Stimulated activated CD4-positive, alpha-beta T cell treated with anti-CD3 and anti-CD28 coated beads, Interleukin-2, amount 100 ng/mL, for 48 hours (primary cell): Measurements from ENCODE around the gene ADAMTS2.

Experiments used
- DNase-seq, 2 donors: peaks; one replicate each; pipeline ENCODE4 v3.0.0-alpha.2; 2020

ADAMTS2 gene

DNA sequence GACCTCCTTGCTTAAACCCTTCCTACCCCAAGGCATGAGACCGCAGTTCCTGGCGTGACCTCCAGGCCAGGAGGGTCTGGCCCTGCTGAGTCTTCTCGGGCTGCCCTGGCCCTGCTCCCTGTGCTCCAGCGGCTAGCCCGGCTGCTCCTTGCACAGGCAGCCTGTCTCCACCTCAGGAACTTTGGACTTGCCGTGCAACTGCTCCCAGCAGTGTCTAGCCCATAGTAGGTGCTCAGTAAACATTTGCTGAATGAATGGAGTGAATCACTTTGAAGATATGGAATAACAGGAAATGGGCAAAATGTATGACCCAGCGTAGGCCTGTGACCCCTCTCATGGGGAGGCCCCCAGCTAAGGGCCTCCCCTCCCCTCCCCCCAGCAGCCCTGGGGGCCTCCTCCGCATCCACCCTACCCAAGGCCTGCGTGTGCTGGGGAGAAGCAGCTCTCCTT lies 158.0 kb downstream of the ADAMTS2 start:
- DNase-seq = no peak

DNA sequence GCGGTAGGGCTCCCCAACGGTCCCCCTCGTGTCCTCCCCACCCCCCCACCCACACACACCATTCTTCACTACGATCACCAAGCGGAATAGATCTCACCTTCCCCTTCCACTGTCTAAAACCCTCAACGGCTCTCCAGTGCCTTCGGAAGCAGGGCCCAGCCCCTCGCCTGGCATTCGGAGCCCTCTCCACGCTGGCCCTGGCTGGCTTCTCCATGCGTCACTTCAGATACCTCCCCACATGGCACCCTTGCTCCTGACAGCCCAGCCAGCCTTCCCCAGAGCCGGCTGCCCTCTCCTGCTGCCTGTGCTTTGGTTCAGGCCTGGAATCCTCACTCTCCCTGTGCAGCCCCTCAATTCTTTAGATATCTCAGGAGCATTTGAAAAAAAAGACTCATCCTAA lies 158.5 kb downstream of the ADAMTS2 start:
- DNase-seq = no peak

DNA sequence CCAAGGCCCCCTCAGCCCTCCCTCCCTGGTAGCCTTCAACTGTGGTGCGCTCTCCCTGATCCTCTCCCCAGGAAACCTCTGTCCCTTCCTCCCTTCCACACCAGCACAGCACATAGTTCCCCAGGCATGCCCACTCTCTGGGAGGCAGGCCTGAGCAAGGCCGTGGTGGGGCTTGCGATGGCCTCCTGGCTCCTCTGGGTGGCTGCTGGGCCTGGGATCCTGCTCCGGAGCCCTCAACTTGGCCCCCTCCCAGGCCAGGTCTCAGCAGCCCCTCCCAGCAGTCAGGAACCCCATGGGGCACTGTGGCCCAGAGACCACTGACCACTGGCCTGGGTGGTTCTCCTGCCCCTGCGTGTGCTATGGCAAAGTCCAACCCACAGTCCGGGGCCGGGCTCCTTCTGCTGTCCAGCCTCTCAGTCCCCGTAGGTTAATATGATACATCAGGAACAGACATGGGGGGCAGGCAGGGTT lies 159.3 kb downstream of the ADAMTS2 start:
- no peak for DNase-seq

GRCh38 chr5:179185256-179185940 lies 159.9 kb downstream of the ADAMTS2 start:
- no peak for DNase-seq

DNA sequence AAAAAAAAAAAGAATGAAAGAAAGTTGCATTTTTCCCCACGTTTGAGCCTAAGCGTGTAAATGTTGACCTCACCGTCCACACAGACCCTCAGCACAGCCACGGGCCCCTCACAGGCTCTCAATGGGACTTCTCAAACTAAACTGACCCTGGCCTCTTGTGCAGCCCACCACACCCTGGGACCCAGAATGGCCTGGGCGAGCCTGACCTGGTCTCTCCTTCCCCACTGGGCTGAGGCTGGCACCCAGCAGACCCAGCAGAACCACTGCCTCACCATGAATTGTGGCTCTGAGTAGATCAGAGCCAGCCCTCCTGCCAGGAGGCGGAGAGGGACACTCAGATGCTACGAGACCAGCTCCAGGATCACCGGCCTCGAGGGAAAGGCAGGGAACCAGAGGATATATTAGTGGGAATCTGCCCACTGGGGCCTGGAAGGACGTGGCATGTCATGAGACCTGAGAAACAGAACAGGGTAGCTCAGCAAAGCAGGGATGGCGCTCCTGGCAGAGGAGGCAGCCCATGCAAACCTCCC lies 160.7 kb downstream of the ADAMTS2 start:
- DNase-seq = no peak

DNA sequence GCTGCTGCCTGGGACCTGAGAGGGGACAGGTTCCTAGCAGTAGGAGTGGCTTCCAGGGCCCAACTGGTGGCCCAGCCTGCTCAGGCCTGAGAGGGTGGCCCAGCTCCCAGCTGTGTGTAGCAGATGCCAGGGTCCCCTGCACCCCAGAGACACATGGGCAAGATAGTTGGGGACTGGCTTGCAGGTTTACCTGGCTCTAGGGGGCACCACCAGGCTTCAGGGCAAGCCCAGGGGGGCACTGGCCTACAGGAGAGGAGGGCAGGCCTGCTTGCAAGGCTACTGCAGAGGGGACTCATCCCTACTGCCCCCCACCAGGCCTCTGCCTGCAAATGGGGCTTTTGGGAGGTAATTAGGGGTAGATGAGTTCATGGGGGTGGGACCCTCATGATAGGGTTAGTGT lies 161.8 kb downstream of the ADAMTS2 start:
- DNase-seq = no peak

- DNase-seq = no peak
Measured at GRCh38 chr5:179182601-179183000, 162.7 kb downstream of the ADAMTS2 start.

DNA sequence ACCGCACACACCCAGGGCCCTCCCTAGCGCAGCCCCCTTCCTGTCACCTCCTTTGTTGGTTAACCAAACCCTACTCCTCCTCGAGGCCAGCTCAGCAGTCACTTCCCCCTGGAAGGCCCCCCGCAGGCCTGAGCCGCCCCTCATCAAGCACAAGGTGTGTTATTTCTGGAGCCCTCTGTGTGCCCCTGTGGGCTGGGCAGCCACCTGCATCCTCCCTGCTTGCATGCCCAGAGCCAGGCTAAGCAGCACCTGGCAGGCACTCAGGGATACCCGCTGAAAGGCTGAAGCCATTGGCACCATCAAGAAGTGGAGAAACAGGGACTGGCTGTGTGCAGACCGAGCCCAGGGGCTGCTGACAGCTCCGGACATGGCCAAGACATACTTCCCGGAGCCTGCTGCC lies 163.3 kb downstream of the ADAMTS2 start:
- DNase-seq = no peak

DNA sequence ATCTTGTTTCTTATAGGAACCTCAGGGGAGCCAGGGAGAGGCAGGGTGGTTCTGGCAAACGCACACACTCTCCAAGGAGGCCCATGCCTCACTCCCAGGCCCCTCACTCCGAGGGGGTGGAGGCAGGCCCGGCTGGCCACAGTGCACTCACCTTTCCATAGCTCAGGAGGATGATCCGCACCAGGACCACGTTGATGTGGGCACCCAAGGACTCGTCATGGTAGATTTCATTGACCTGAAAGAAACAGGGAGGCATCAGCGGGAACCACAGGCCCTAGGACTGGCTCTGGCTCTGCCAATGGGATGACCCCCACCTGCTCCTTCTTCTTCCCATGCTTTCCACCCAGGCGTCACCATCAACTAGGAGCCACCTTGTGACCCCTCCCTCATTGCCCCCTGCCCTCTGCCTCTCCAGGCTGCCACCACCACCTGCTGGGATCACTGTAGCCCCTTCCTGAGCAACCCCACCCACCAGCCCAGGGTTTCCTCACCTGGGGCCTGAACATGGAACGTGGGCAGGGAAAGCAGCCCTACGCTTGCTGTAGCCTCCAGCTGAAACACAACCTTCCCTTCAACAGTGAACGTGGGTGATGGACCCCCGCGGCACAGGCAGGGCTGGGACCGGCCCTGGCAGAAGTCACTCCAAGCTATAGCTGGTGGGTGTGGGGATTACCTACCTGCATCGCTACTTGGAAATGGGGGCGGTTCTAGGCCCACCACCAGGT lies 164.2 kb downstream of the ADAMTS2 start:
- DNase-seq = no peak

- no peak for DNase-seq
Measured at GRCh38 chr5:179180061-179180610, 165.1 kb downstream of the ADAMTS2 start.

- DNase-seq = no peak
Measured at GRCh38 chr5:179177711-179178575, 167.3 kb downstream of the ADAMTS2 start.

GRCh38 chr5:179176571-179177230 lies 168.6 kb downstream of the ADAMTS2 start:
- DNase-seq = no peak

DNA sequence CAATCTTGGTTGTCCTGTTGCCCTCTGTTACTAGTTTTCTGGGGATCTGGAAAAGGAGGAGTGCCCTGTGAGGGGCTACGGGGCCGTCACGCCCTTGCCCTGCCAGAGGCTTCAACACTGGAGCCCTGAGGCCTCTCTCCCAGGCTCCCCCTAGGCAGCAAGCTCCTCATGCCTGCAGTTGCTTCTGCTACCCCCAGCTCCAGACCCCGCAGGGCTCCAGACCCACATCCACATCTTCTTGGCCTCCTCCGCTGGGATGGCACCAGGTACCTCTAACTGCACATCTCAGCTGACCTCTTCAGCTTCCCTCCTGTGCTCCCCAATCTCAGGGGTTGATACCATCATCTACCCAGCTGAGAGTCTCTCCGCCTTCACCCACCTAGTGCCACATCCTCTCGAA lies 169.1 kb downstream of the ADAMTS2 start:
- DNase-seq = no peak

DNA sequence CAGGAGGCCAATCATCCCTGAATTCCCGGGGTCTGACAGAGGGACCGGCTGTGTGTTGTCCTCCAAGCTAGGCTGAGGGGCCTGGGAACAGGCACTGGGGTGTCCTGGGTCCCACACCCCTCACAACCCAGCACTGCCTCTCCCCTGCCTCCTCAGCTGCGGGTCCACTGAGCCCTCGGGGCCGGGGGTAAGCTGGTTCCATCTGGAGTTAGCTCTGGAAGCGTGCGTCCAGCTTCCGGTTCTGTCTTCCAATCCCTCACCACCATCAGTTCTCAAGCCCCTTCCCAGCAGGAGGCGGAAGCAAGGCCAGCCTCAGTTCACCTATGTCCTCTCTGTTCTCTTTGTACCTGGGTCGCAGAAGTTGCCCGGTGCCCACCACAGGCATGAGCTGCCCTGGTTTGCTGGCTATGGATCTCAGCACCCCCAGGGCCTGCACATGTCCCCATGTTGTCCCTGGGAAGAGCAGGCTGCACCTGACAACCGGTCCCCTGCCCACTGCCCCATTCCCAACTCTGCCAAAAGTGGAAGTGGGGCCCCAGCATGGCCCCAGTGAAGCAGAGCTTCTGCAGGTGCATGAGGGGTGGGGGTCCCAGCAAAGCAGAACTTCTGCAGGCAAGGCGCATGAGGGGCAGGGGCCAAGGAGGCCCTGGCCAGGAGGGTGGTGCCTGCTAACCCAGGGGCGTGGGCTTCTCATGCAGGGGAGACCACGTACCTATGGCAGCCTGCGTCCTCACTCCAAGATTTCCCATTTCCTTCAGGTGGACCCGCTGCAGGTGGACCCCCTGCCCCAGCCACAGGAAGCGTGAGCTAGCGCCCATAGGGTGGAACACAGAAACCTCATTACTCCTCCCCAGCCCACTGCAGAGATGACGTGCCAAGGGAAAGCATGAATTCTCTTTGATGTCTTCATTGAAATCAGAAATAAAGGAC lies 173.2 kb downstream of the ADAMTS2 start:
- no peak for DNase-seq

- DNase-seq = no peak
Measured at GRCh38 chr5:179171251-179171815, 173.9 kb downstream of the ADAMTS2 start.

- DNase-seq = no peak
Measured at GRCh38 chr5:179170606-179171005, 174.7 kb downstream of the ADAMTS2 start.

- DNase-seq = no peak
Measured at GRCh38 chr5:179169836-179170235, 175.4 kb downstream of the ADAMTS2 start.

GRCh38 chr5:179168664-179169063 lies 176.6 kb downstream of the ADAMTS2 start:
- no peak for DNase-seq

GRCh38 chr5:179167871-179168451 lies 177.3 kb downstream of the ADAMTS2 start:
- DNase-seq = no peak
